Fibroblast of skin of abdomen (primary cell): ENCODE measurements around the gene SERPINH1.

ENCODE experiments used
- DNase-seq: peaks from one replicate; pipeline ENCODE4 v3.0.0-alpha.2; 2013

Gene SERPINH1

DNA sequence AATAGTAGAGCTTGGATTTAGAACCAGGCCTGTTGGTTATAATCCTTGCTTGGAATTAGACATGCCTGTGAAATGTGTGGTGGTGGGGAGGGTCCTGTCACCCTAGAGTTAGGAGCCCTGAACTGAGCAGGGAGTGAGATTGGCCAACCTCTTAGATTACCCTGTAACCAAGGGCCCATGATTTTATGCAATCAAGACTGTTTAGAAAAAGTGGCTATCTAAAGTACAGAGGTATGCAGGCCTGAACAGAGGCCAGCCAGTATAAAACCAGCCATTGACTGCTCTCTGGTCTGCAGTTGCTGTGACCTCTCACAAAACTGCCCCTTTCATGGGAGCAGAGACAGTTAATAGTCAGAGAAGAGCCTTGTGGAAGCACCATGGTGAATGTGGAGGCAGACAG lies 36.2 kb downstream of the SERPINH1 start:
- DNase-seq: no peak

DNA sequence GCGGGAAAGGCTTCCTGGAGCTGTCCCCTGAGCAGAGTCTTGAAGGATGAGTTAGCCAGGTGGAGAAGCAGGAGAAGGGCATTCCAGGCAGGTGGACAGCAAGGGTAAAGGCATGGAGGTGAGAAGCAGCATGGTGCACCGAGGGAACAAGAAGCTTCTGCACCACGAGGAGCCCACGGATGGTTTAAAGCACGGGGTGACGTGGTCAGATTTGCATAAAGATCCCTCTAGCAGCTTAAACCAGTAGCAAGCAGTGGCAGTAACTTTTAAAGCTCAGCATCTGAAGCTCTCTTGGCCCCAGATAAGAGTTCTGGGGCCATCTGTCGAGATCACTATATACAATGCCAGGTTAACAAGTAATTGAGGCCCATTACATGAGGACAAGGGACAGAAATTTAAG lies 36.8 kb downstream of the SERPINH1 start:
- no peak for DNase-seq

GRCh38 chr11:75600356-75600755 lies 38.3 kb downstream of the SERPINH1 start:
- DNase-seq: no peak

DNA sequence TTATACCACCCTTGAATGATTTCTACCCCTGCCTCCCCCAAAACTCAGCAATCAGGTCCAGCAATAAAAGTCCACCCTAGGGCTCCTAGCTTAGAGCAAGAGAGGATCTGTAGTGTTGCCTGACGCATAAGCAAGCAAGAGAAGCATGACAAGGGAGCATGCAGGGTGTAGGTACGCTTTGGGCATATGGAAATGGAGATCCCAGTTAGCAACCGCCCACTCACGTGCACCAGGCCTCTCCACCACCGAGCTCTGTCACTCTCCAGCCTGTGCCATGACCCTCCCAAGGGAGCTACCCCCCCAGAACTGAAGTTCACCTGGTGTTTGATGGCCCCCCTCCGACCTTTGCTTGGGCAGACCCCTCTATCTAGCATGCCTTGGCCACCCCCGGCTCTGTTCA lies 39.4 kb downstream of the SERPINH1 start:
- no peak for DNase-seq

DNA sequence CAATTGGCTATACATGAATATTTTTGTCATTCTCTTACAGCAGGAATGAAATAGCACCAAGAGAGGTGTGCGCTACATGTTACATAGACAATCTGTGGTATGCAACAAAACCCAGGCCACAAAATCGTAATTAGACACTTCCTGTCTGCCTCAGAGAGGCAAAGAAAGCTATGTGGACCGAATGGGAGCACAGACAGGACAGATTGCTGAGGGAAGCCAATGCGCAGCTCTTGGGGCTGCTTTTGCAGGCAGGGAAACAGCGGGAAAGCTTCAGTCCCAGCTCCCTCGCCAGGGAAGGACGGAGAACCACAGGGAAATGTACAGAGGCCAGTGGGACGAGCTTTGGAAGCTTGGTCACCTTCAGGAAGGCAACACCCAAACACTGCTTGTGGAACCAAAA lies 40.9 kb downstream of the SERPINH1 start:
- peak; percentile 79 for DNase-seq

- peak; percentile 92 for DNase-seq
Measured at GRCh38 chr11:75603791-75604736, 42.0 kb downstream of the SERPINH1 start.

- DNase-seq: no peak
Measured at GRCh38 chr11:75606099-75606498, 44.0 kb downstream of the SERPINH1 start.

- DNase-seq: no peak
Measured at GRCh38 chr11:75611823-75612222, 49.8 kb downstream of the SERPINH1 start.

DNA sequence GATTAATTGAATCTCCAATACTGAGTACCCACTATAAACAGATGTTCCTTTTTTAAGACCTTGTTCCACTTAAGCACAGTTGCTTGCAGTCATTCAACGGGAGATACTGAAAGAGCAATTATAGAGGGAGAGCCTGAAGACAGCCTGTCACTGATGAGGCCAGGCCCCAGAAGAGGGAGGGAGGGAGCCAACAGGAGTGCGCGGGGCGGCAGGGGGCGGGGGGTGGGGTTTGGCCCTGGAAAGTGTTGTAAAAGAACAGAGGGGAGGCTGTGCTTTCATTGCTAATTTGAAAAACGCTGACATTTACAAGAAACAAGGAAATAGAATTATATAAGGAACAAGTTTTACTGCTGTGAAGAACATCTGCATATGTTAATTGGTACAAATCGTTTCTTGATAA lies 53.7 kb downstream of the SERPINH1 start:
- DNase-seq: no peak

- no peak for DNase-seq
Measured at GRCh38 chr11:75616281-75616680, 54.2 kb downstream of the SERPINH1 start.
